ENCODE data around the gene BRD9.
"Not testable (repeated sequence)": the region's sequence is repeated elsewhere in the genome, so short reads cannot be mapped to it uniquely, and the experiment has no call there.

GRCh38 chr5:915346-915745, 22.7 kb upstream of the BRD9 start:
- TF ChIP-seq POLR2AphosphoS5, POLR2A (IDR thresholded peaks at IDR 0.05): not testable (repeated sequence)
